SK-N-SH (cell line): ENCODE measurements around the gene PTPN14. TPM values are rescaled to one million over a fixed set of nuclear protein-coding genes. Genes with fewer than 3 reads are reported as not detected.

Source experiments
- CTCF ChIA-PET: fragments of 300-600, 350-600 bp; formaldehyde crosslinking; extraction: SDS; loops from one replicate; lab custom pipeline; 2021; lab: Yijun Ruan, JAX
- POLR2A ChIA-PET: fragments of 350-600 bp; sonication (Branson Sonifier 250); formaldehyde crosslinking; extraction: SDS; loops from one replicate; lab custom pipeline; 2020; ENCODE audit warnings: antibody characterized with exemption, inconsistent platforms; lab: Yijun Ruan, JAX
- DNase-seq: peaks from one replicate; pipeline ENCODE4 v3.0.0; 2012
- H2AFZ ChIP-seq: fragments of 200-600 bp; sonication (generic); 2 replicates; pipeline ENCODE4 v1.8.1; 2016; ENCODE audit warnings: antibody characterized with exemption, mild to moderate bottlenecking, low read depth
- H3F3A ChIP-seq: fragments of 200-600 bp; sonication (generic); replicated peaks from 2 replicates; pipeline ENCODE3; 2016; ENCODE audit warnings: antibody characterized with exemption, mild to moderate bottlenecking; ENCODE audit not compliant: insufficient read depth
- H3K27ac ChIP-seq, 2 experiments: fragments of 200-500 bp in 1 of 2; fragments of 200-600 bp in 1 of 2; sonication (Bioruptor generic) in 1 of 2; sonication (generic), shearing (Covaris generic) in 1 of 2; 2 replicates each; pipeline versions ENCODE4 v1.5.1 to v1.6.1; 2014 to 2016; ENCODE audit warnings: low read depth in 2 of 2, inconsistent platforms in 1 of 2, low read length in 1 of 2, mild to moderate bottlenecking in 1 of 2, mixed read lengths in 1 of 2
- H3K27me3 ChIP-seq: fragments of 200-600 bp; sonication (generic), shearing (Covaris generic); 2 replicates; pipeline ENCODE4 v1.6.1; 2016; ENCODE audit warnings: mixed run types; ENCODE audit not compliant: insufficient read depth
- H3K36me3 ChIP-seq, 2 experiments: fragments of 200-500 bp in 1 of 2; fragments of 200-600 bp in 1 of 2; sonication (Bioruptor generic) in 1 of 2; sonication (generic) in 1 of 2; replicated peaks in 1 of 2; 2 replicates each; pipeline versions ENCODE3 to v1.5.1; 2014 to 2016; ENCODE audit warnings: low read length in 1 of 2, mild to moderate bottlenecking in 1 of 2; ENCODE audit not compliant: insufficient read depth in 2 of 2, control insufficient read depth in 1 of 2
- H3K4me1 ChIP-seq, 2 experiments: fragments of 200-500 bp in 1 of 2; fragments of 200-600 bp in 1 of 2; sonication (Bioruptor generic) in 1 of 2; sonication (generic), shearing (Covaris generic) in 1 of 2; 2 replicates each; pipeline versions ENCODE4 v1.5.1 to v1.6.1; 2014 to 2016; ENCODE audit warnings: low read depth in 1 of 2, low read length in 1 of 2, mixed run types in 1 of 2; ENCODE audit not compliant: insufficient read depth in 2 of 2, control insufficient read depth in 1 of 2
- H3K4me2 ChIP-seq: fragments of 200-600 bp; sonication (generic), shearing (Covaris generic); 2 replicates; pipeline ENCODE4 v1.6.1; 2017; ENCODE audit warnings: mixed run types
- H3K4me3 ChIP-seq, 2 experiments: fragments of 200-500 bp in 1 of 2; fragments of 200-600 bp in 1 of 2; sonication (Bioruptor generic) in 1 of 2; sonication (generic), shearing (Covaris generic) in 1 of 2; 2 replicates each; pipeline versions ENCODE4 v1.5.1 to v1.8.1; 2014 to 2016; ENCODE audit warnings: low read depth in 2 of 2, inconsistent platforms in 1 of 2, low read length in 1 of 2, mild to moderate bottlenecking in 1 of 2, mixed read lengths in 1 of 2, moderate library complexity in 1 of 2
- H3K79me2 ChIP-seq: fragments of 200-600 bp; sonication (generic); 2 replicates; pipeline ENCODE4 v1.8.1; 2017; ENCODE audit warnings: mild to moderate bottlenecking; ENCODE audit not compliant: insufficient read depth
- H3K9ac ChIP-seq: fragments of 200-600 bp; sonication (generic); 2 replicates; pipeline ENCODE4 v1.6.1; 2017; ENCODE audit warnings: mixed run types
- H3K9me2 ChIP-seq: fragments of 200-600 bp; sonication (generic); 2 replicates; pipeline ENCODE4 v1.6.1; 2017; ENCODE audit warnings: mixed run types
- H3K9me3 ChIP-seq: fragments of 200-600 bp; sonication (generic); 2 replicates; pipeline ENCODE4 v1.6.1; 2017; ENCODE audit warnings: mixed run types, mild to moderate bottlenecking, moderate library complexity
- H4K20me1 ChIP-seq: fragments of 200-600 bp; sonication (generic); 2 replicates; pipeline ENCODE4 v1.6.1; 2017; ENCODE audit warnings: mild to moderate bottlenecking, mixed run types; ENCODE audit not compliant: insufficient read depth
- CTCF ChIP-seq: fragments of 200-600 bp; sonication (generic); IDR thresholded peaks from 2 replicates; pipeline ENCODE4 v1.6.1; 2017; ENCODE audit warnings: antibody characterized with exemption, mild to moderate bottlenecking, moderate library complexity
- EP300 ChIP-seq, 2 experiments: IDR thresholded peaks; 2 replicates each; pipeline versions ENCODE4 v1.4.0 to v1.6.1; 2012; ENCODE audit warnings: borderline replicate concordance in 1 of 2, low read depth in 1 of 2, low read length in 1 of 2
- FOSL2 ChIP-seq: IDR thresholded peaks from 2 replicates; pipeline ENCODE4 v1.4.0; 2012; ENCODE audit warnings: low read depth, mild to moderate bottlenecking, moderate library complexity, borderline replicate concordance
- FOXJ3 ChIP-seq: sonication (generic); formaldehyde crosslinking; IDR thresholded peaks from 2 replicates; pipeline ENCODE4 v1.5.1; 2020; ENCODE audit warnings: mild to moderate bottlenecking, missing genetic modification reagents
- GABPA ChIP-seq: IDR thresholded peaks from 2 replicates; pipeline ENCODE4 v1.4.0; 2012; ENCODE audit warnings: low read depth, mild to moderate bottlenecking
- GATA2 ChIP-seq: sonication (generic); formaldehyde crosslinking; IDR thresholded peaks from 2 replicates; pipeline ENCODE4 v1.5.0; 2020; ENCODE audit warnings: mild to moderate bottlenecking, missing genetic modification reagents
- IRF3 ChIP-seq: fragments of 150-350 bp; IDR thresholded peaks from 2 replicates; pipeline ENCODE4 v1.6.1; 2016; ENCODE audit warnings: mild to moderate bottlenecking, low read depth, low read length
- JUND ChIP-seq: IDR thresholded peaks from 2 replicates; pipeline ENCODE4 v1.4.0; 2012
- MAX ChIP-seq: IDR thresholded peaks from 2 replicates; pipeline ENCODE4 v1.4.0; 2012; ENCODE audit warnings: low read depth
- NFIC ChIP-seq: IDR thresholded peaks from 2 replicates; pipeline ENCODE4 v1.4.0; 2012; ENCODE audit warnings: borderline replicate concordance
- NRF1 ChIP-seq: IDR thresholded peaks from 2 replicates; pipeline ENCODE4 v1.6.1; 2012; ENCODE audit warnings: low read depth, mild to moderate bottlenecking, low read length
- RAD21 ChIP-seq: IDR thresholded peaks from 2 replicates; pipeline ENCODE4 v1.6.1; 2012; ENCODE audit warnings: mild to moderate bottlenecking, low read length
- RCOR1 ChIP-seq: fragments of 150-350 bp; IDR thresholded peaks from 2 replicates; pipeline ENCODE4 v1.6.1; 2017; ENCODE audit warnings: antibody characterized with exemption, low read length
- RFX5 ChIP-seq: IDR thresholded peaks from 2 replicates; pipeline ENCODE4 v1.6.1; 2012; ENCODE audit warnings: mild to moderate bottlenecking, improper control_type of control experiment, low read length
- RXRA ChIP-seq: IDR thresholded peaks from 2 replicates; pipeline ENCODE4 v1.4.0; 2012; ENCODE audit warnings: low read depth, mild to moderate bottlenecking, borderline replicate concordance
- SMC3 ChIP-seq: IDR thresholded peaks from 2 replicates; pipeline ENCODE4 v1.6.1; 2012; ENCODE audit warnings: low read depth, low read length, improper control_type of control experiment
- TAF1 ChIP-seq: IDR thresholded peaks from 2 replicates; pipeline ENCODE4 v1.6.1; 2012; ENCODE audit warnings: low read depth, mild to moderate bottlenecking, low read length, moderate library complexity, borderline replicate concordance
- TEAD4 ChIP-seq: IDR thresholded peaks from 2 replicates; pipeline ENCODE4 v1.4.0; 2012; ENCODE audit warnings: mild to moderate bottlenecking, borderline replicate concordance; ENCODE audit not compliant: insufficient read depth
- USF1 ChIP-seq: IDR thresholded peaks from 2 replicates; pipeline ENCODE4 v1.4.0; 2012; ENCODE audit warnings: low read depth, borderline replicate concordance
- YY1 ChIP-seq: IDR thresholded peaks from 2 replicates; pipeline ENCODE4 v1.4.0; 2012; ENCODE audit warnings: low read depth, mild to moderate bottlenecking
- ZBTB33 ChIP-seq: IDR thresholded peaks from 2 replicates; pipeline ENCODE4 v1.4.0; 2012; ENCODE audit warnings: low read depth, borderline replicate concordance
- WGBS: methylation state at CpG from one replicate; pipeline ENCODE4 v1.1.6; 2017; ENCODE audit warnings: low lambda C conversion rate; 5-methylcytosine and 5-hydroxymethylcytosine counted together
- polyA plus RNA-seq, 3 experiments: library from polyadenylated mRNA; depleted of rRNA; stranded (reverse); fragments of >200 nt; gene quantifications; 2 replicates each; pipeline ENCODE4 v1.2.3, GENCODE V29; 2012

PTPN14 gene
- polyA plus RNA-seq, 1 of the 3 experiments (the other 2 are of a cell fraction) = 12.8 TPM

- Histone ChIP-seq H4K20me1 (peaks cover 3% of the 10 kb centered on the region; the same call in 1 of the 2 replicates), H3K9me3 (no peaks in the 10 kb centered on the region), H2AFZ (no peak overlapping the region), H3K4me2 (no peak overlapping the region), H3F3A (peaks cover 31% of the 10 kb centered on the region), H3K4me1 (peaks cover 0 to 23% of the 10 kb centered on the region in 2 experiments; a peak in 2 of 4 replicates), H3K9ac (no peak overlapping the region), H3K36me3 (peaks cover 42 to 52% of the 10 kb centered on the region in 2 experiments), H3K4me3 (no peak overlapping the region), H3K27ac (no peak overlapping the region), H3K27me3 (no peaks in the 10 kb centered on the region), H3K79me2 (peaks cover 29% of the 10 kb centered on the region)
- POLR2A ChIA-PET = no interaction called here
- no peak for DNase-seq
- 98% methylated on average over 4 of the region's 4 CpGs for WGBS
- CTCF ChIA-PET = no interaction called here
- TF ChIP-seq NFIC (no peak), RCOR1 (no peak), USF1 (no peak), ZBTB33 (no peak), YY1 (no peak), FOXJ3 (CRISPR knock-in tag) (no peak), FOSL2 (no peak), CTCF (no peak), SMC3 (no peak), RFX5 (no peak), RXRA (no peak)
- TF ChIP-seq, all 33 proteins: peak for 0
- H3K9me2 ChIP-seq = no peaks in the 10 kb centered on the region
These were observed 186.6 kb downstream of the PTPN14 start for GRCh38 chr1:214364786-214365295.

GRCh38 chr1:214364386-214364785 lies 187.0 kb downstream of the PTPN14 start:
- CTCF ChIA-PET = no interaction called here
- Histone ChIP-seq H3K36me3 (peaks cover 40 to 53% of the 10 kb centered on the region in 2 experiments), H4K20me1 (peaks cover 3% of the 10 kb centered on the region; the same call in 1 of the 2 replicates), H3K9ac (no peak overlapping the region), H3K27me3 (no peaks in the 10 kb centered on the region), H3K9me3 (no peaks in the 10 kb centered on the region), H3K4me1 (peaks cover 0 to 23% of the 10 kb centered on the region in 2 experiments; a peak in 2 of 4 replicates), H3K4me3 (no peak overlapping the region), H3K4me2 (no peak overlapping the region), H3F3A (peaks cover 31% of the 10 kb centered on the region), H3K9me2 (no peaks in the 10 kb centered on the region), H3K79me2 (peaks cover 33% of the 10 kb centered on the region), H2AFZ (no peak overlapping the region), H3K27ac (peak overlapping the region in 1 of 2 experiments; percentile 53; a peak in 1 of 4 replicates)
- DNase-seq = no peak
- POLR2A ChIA-PET = no interaction called here
- WGBS = 88% methylated on average over 6 of the region's 12 CpGs
- no peak for TF ChIP-seq TAF1
- TF ChIP-seq MAX = no peak
- TF ChIP-seq NFIC = no peak
- no peak for TF ChIP-seq TEAD4
- TF ChIP-seq EP300 (IDR thresholded peaks at IDR 0.05; ENCODE audit: borderline replicate concordance in 1 of 2, low read depth in 1 of 2, low read length in 1 of 2) = no peak
- TF ChIP-seq JUND = no peak
- TF ChIP-seq SMC3 = no peak
- no peak for TF ChIP-seq IRF3
- TF ChIP-seq NRF1 = no peak
- TF ChIP-seq FOSL2 = no peak
- TF ChIP-seq RAD21 = no peak
- no peak for TF ChIP-seq GATA2 (CRISPR knock-in tag)
- TF ChIP-seq RCOR1 = no peak
- no peak for TF ChIP-seq GABPA
